Measurements from ENCODE around the gene POLR2L.

DNA sequence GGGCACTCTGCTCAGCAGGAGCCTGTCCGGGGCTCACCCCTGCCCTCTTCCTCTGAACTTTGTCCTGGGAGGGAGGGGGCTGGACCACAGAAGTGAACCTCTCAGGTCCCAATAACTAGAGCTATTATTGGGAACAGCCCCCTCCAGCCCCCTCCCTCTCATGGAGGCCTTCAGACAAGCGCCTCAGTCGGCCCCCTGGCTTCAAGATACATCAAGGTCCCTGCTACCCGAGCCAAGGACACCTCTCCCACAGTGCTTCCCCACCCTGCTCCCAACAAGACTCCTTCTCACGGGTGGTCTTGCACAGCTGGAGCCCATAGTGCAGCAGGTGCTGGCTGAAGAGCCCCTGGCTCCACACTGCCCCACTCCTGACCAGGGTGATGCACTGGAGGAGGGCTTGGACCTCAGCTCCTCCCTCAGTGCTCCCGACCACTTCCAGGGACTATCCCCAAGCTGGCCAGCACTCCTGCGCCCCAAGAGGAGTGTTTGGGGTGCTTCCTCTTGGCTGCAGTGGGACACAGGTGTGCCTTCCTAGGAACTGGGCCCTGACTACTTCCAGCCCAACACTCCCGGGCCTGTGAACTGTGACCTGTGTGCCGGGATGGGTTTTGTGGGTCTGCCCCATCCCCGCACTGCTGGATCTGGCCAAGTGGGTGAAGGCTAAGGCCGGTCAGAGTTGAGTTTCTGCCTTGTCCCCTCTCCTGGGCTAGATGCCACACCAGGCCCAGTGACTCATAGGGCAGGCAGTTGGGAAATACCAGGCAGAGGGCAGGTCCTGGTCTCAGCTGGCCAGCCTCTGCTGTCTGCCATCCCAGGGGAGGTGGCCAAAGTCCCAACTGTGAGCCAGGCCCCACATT is 21.4 kb downstream of the POLR2L start:
- TF ChIP-seq, protein P1, sequence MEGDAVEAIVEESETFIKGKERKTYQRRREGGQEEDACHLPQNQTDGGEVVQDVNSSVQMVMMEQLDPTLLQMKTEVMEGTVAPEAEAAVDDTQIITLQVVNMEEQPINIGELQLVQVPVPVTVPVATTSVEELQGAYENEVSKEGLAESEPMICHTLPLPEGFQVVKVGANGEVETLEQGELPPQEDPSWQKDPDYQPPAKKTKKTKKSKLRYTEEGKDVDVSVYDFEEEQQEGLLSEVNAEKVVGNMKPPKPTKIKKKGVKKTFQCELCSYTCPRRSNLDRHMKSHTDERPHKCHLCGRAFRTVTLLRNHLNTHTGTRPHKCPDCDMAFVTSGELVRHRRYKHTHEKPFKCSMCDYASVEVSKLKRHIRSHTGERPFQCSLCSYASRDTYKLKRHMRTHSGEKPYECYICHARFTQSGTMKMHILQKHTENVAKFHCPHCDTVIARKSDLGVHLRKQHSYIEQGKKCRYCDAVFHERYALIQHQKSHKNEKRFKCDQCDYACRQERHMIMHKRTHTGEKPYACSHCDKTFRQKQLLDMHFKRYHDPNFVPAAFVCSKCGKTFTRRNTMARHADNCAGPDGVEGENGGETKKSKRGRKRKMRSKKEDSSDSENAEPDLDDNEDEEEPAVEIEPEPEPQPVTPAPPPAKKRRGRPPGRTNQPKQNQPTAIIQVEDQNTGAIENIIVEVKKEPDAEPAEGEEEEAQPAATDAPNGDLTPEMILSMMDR (IDR thresholded peaks at IDR 0.05) = no peak
- TF ChIP-seq POLR2A (IDR thresholded peaks at IDR 0.05) = no peak

All from uterus (tissue), 2 donors.